OCI-LY1 (cell line): ENCODE data around the gene GALNT17.

ENCODE experiments used
- H2AFZ ChIP-seq: fragments of 200-600 bp; sonication (generic), shearing (Covaris generic); 2 replicates; pipeline ENCODE4 v1.6.0; 2014; ENCODE audit warnings: antibody characterized with exemption, mild to moderate bottlenecking, low read length
- H3F3A ChIP-seq: fragments of 200-600 bp; sonication (generic), shearing (Covaris generic); 2 replicates; pipeline ENCODE4 v1.6.0; 2014; ENCODE audit warnings: mild to moderate bottlenecking, antibody characterized with exemption, low read length, moderate library complexity; ENCODE audit not compliant: insufficient read depth
- H3K27ac ChIP-seq: fragments of 200-600 bp; sonication (generic); 2 replicates; pipeline ENCODE4 v1.5.1; 2014; ENCODE audit warnings: low read length, mixed run types, mild to moderate bottlenecking, low read depth; ENCODE audit not compliant: poor library complexity, severe bottlenecking
- H3K27me3 ChIP-seq: fragments of 200-600 bp; sonication (generic); 2 replicates; pipeline ENCODE4 v1.6.0; 2014; ENCODE audit warnings: antibody characterized with exemption, mild to moderate bottlenecking, low read length, moderate library complexity; ENCODE audit not compliant: insufficient read depth
- H3K36me3 ChIP-seq: fragments of 200-600 bp; sonication (generic); 2 replicates; pipeline ENCODE4 v1.6.1; 2014; ENCODE audit warnings: mild to moderate bottlenecking, antibody characterized with exemption, low read length, moderate library complexity, mixed read lengths; ENCODE audit not compliant: insufficient read depth
- H3K4me1 ChIP-seq: fragments of 200-600 bp; sonication (generic); 2 replicates; pipeline ENCODE4 v1.5.1; 2014; ENCODE audit warnings: mild to moderate bottlenecking, low read length, moderate library complexity; ENCODE audit not compliant: insufficient read depth, severe bottlenecking
- H3K4me2 ChIP-seq: fragments of 200-600 bp; sonication (generic), shearing (Covaris generic); 2 replicates; pipeline ENCODE4 v1.6.1; 2014; ENCODE audit warnings: low read length
- H3K4me3 ChIP-seq: fragments of 200-600 bp; sonication (generic); 2 replicates; pipeline ENCODE4 v1.5.1; 2014; ENCODE audit warnings: low read length, low read depth, mild to moderate bottlenecking, mixed read lengths; ENCODE audit not compliant: poor library complexity, severe bottlenecking
- H3K79me2 ChIP-seq: fragments of 200-600 bp; shearing (Covaris generic); 2 replicates; pipeline ENCODE4 v1.6.1; 2016; ENCODE audit warnings: mixed run types, low read length, mixed read lengths; ENCODE audit not compliant: insufficient read depth
- H3K9ac ChIP-seq: fragments of 200-600 bp; sonication (generic), shearing (Covaris generic); 2 replicates; pipeline ENCODE4 v1.6.1; 2014; ENCODE audit warnings: mild to moderate bottlenecking, low read length, mixed read lengths
- H3K9me2 ChIP-seq: fragments of 200-600 bp; sonication (generic), shearing (Covaris generic); 2 replicates; pipeline ENCODE4 v1.6.1; 2014; ENCODE audit warnings: low read depth, mild to moderate bottlenecking, low read length, mixed read lengths
- H3K9me3 ChIP-seq: fragments of 200-600 bp; shearing (Covaris generic); 2 replicates; pipeline ENCODE4 v1.6.1; 2014; ENCODE audit warnings: low read length, mixed read lengths
- H4K20me1 ChIP-seq: fragments of 200-600 bp; sonication (generic), shearing (Covaris generic); 2 replicates; pipeline ENCODE4 v1.6.0; 2016; ENCODE audit warnings: mild to moderate bottlenecking, low read length; ENCODE audit not compliant: insufficient read depth
- CTCF ChIP-seq: fragments of 200-600 bp; sonication (generic), shearing (Covaris generic); IDR thresholded peaks from 2 replicates; pipeline ENCODE4 v1.5.1; 2017; ENCODE audit warnings: mild to moderate bottlenecking, antibody characterized with exemption, low read length, moderate library complexity, mixed read lengths
- EZH2 ChIP-seq: fragments of 200-600 bp; sonication (generic), shearing (Covaris generic); IDR thresholded peaks from 2 replicates; pipeline ENCODE4 v1.8.0; 2017; ENCODE audit warnings: borderline replicate concordance, mixed run types, mild to moderate bottlenecking, antibody characterized with exemption, low read length, moderate library complexity, mixed read lengths

Gene GALNT17

GRCh38 chr7:71251706-71252105 is 119.8 kb downstream of the GALNT17 start:
- H4K20me1 ChIP-seq: no peaks in the 10 kb centered on the region
- TF ChIP-seq CTCF: no peak
- TF ChIP-seq EZH2: no peak
- no peak overlapping the region for H3K27ac ChIP-seq
- no peaks in the 10 kb centered on the region for H3K9me2 ChIP-seq
- no peaks in the 10 kb centered on the region for H3F3A ChIP-seq
- no peak overlapping the region for H2AFZ ChIP-seq
- H3K9me3 ChIP-seq: peaks cover 3% of the 10 kb centered on the region; the same call in 1 of the 2 replicates
- no peaks in the 10 kb centered on the region for H3K36me3 ChIP-seq
- no peak overlapping the region for H3K4me3 ChIP-seq
- H3K4me2 ChIP-seq: no peak overlapping the region
- no peaks in the 10 kb centered on the region for H3K27me3 ChIP-seq
- H3K4me1 ChIP-seq: no peaks in the 10 kb centered on the region
- H3K9ac ChIP-seq: no peak overlapping the region
- no peaks in the 10 kb centered on the region for H3K79me2 ChIP-seq

DNA sequence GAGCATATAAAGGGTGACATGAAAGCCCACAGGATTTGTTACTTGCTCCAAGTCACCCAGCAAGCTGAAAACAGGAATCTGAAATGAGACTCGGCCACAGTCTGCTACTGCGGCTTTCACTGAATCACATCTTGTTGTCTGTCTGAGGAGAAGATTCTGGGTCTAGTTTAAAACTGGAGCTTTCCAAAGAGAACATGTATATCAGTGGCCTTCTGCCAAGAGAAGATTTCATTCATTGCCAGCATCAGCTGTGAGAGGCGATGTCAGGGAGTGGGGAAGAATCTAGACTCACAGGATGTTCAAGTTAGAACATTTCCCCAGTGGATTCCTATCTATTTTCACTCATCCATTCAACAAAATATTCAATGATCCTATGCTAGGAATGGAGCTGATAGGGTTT is 122.8 kb downstream of the GALNT17 start:
- H4K20me1 ChIP-seq: no peaks in the 10 kb centered on the region
- H3K79me2 ChIP-seq: no peaks in the 10 kb centered on the region
- no peak overlapping the region for H3K27ac ChIP-seq
- no peaks in the 10 kb centered on the region for H3K9me2 ChIP-seq
- no peak overlapping the region for H3K4me3 ChIP-seq
- no peaks in the 10 kb centered on the region for H3K27me3 ChIP-seq
- no peak overlapping the region for H3K4me2 ChIP-seq
- no peak overlapping the region for H3K9ac ChIP-seq
- TF ChIP-seq CTCF: no peak
- H3K36me3 ChIP-seq: no peaks in the 10 kb centered on the region
- no peaks in the 10 kb centered on the region for H3K4me1 ChIP-seq
- no peak overlapping the region for H2AFZ ChIP-seq
- peaks cover 4% of the 10 kb centered on the region; the same call in 1 of the 2 replicates for H3K9me3 ChIP-seq
- no peaks in the 10 kb centered on the region for H3F3A ChIP-seq

GRCh38 chr7:71255537-71256178 is 123.7 kb downstream of the GALNT17 start:
- Histone ChIP-seq H3K9ac (no peak overlapping the region), H3K27ac (no peak overlapping the region), H3K36me3 (no peaks in the 10 kb centered on the region), H3F3A (no peaks in the 10 kb centered on the region), H3K9me2 (no peaks in the 10 kb centered on the region), H3K79me2 (no peaks in the 10 kb centered on the region), H3K4me3 (no peak overlapping the region), H3K9me3 (peaks cover 4% of the 10 kb centered on the region; the same call in 1 of the 2 replicates), H3K27me3 (no peaks in the 10 kb centered on the region), H4K20me1 (no peaks in the 10 kb centered on the region), H2AFZ (no peak overlapping the region), H3K4me2 (no peak overlapping the region), H3K4me1 (no peaks in the 10 kb centered on the region)
- TF ChIP-seq EZH2 (no peak), CTCF (no peak)
